CD4-positive, alpha-beta T cell treated with Interleukin-15 for 1 hour (primary cell): Measurements from ENCODE around the gene KRTAP29-1.
A peak's percentile ranks its signal among the peaks of the same experiment; 100 is the strongest.
"Not testable (repeated sequence)": the region's sequence is repeated elsewhere in the genome, so short reads cannot be mapped to it uniquely, and the experiment has no call there.

Source experiments
- DNase-seq: peaks from one replicate; pipeline ENCODE4 v3.0.0-alpha.2; 2020

The KRTAP29-1 gene

GRCh38 chr17:41301916-41302901 is at the start of gene KRTAP29-1:
TSS of gene KRTAP29-1 (minus strand) at chr17:41302851. CDS start at chr17:41302851, 0 bp downstream.
- no peak for DNase-seq

GRCh38 chr17:41351177-41351576 is 48.5 kb upstream of the KRTAP29-1 start:
- DNase-seq, result no peak

GRCh38 chr17:41350381-41350878 is 47.8 kb upstream of the KRTAP29-1 start, which contains the start of gene KRT33A:
TSS of gene KRT33A (minus strand) at chr17:41350828. CDS start at chr17:41350767, 61 bp downstream.
- DNase-seq, result not testable (repeated sequence)

- DNase-seq, result no peak
Observed at GRCh38 chr17:41347869-41348760, 45.5 kb upstream of the KRTAP29-1 start.

- not testable (repeated sequence) for DNase-seq
Observed at GRCh38 chr17:41346421-41346820, 43.8 kb upstream of the KRTAP29-1 start.

- DNase-seq, result no peak
Observed at GRCh38 chr17:41345992-41346391, 43.3 kb upstream of the KRTAP29-1 start.

- DNase-seq, result no peak
Observed at GRCh38 chr17:41343029-41343428, 40.4 kb upstream of the KRTAP29-1 start.

- DNase-seq, result peak; percentile 55
Observed at GRCh38 chr17:41340934-41341861, 38.5 kb upstream of the KRTAP29-1 start.

- no peak for DNase-seq
Observed at GRCh38 chr17:41340494-41340893, 37.8 kb upstream of the KRTAP29-1 start.

GRCh38 chr17:41339571-41340172 is 37.0 kb upstream of the KRTAP29-1 start:
- no peak for DNase-seq

GRCh38 chr17:41338961-41339485 is 36.4 kb upstream of the KRTAP29-1 start:
- DNase-seq, result peak; percentile 46

- DNase-seq, result no peak
Observed at GRCh38 chr17:41335747-41336146, 33.1 kb upstream of the KRTAP29-1 start.

GRCh38 chr17:41334385-41335305 is 32.0 kb upstream of the KRTAP29-1 start:
- DNase-seq, result no peak

GRCh38 chr17:41333836-41334235 is 31.2 kb upstream of the KRTAP29-1 start:
- DNase-seq, result no peak

GRCh38 chr17:41333098-41333497 is 30.4 kb upstream of the KRTAP29-1 start:
- DNase-seq, result no peak

- no peak for DNase-seq
Observed at GRCh38 chr17:41332239-41332638, 29.6 kb upstream of the KRTAP29-1 start.

- DNase-seq, result no peak
Observed at GRCh38 chr17:41331606-41332005, 29.0 kb upstream of the KRTAP29-1 start.

GRCh38 chr17:41329279-41329948 is 26.8 kb upstream of the KRTAP29-1 start:
- DNase-seq, result no peak

- DNase-seq, result no peak
Observed at GRCh38 chr17:41328207-41328606, 25.6 kb upstream of the KRTAP29-1 start.
